ENCODE measurements around the gene LHCGR. TPM values are rescaled to one million over a fixed set of nuclear protein-coding genes. Genes with fewer than 3 reads are reported as not detected.

Gene LHCGR
- total RNA-seq, 4 donors from 2014 or later = 0.75 to 2.7 (median 1.7) TPM

- TF ChIP-seq CTCF (IDR thresholded peaks at IDR 0.05; ENCODE audit: low read depth) = no peak
Observed at GRCh38 chr2:48781366-48781765, 25.8 kb upstream of the LHCGR start.

GRCh38 chr2:48779019-48779716 is 23.6 kb upstream of the LHCGR start:
- no peak for TF ChIP-seq CTCF (IDR thresholded peaks at IDR 0.05; ENCODE audit: low read depth)

GRCh38 chr2:48774251-48774650 is 18.7 kb upstream of the LHCGR start:
- TF ChIP-seq CTCF (IDR thresholded peaks at IDR 0.05; ENCODE audit: low read depth) = no peak

GRCh38 chr2:48771241-48772014 is 15.9 kb upstream of the LHCGR start:
- TF ChIP-seq CTCF (IDR thresholded peaks at IDR 0.05; ENCODE audit: low read depth) = no peak

- TF ChIP-seq CTCF (IDR thresholded peaks at IDR 0.05; ENCODE audit: low read depth) = no peak
Observed at GRCh38 chr2:48770181-48770580, 14.7 kb upstream of the LHCGR start.

- TF ChIP-seq CTCF (IDR thresholded peaks at IDR 0.05; ENCODE audit: low read depth) = no peak
Observed at GRCh38 chr2:48768669-48769068, 13.1 kb upstream of the LHCGR start.

GRCh38 chr2:48767330-48767729 is 11.8 kb upstream of the LHCGR start:
- TF ChIP-seq CTCF (IDR thresholded peaks at IDR 0.05; ENCODE audit: low read depth) = no peak

Data from subcutaneous adipose tissue (tissue), 4 donors.